ENCODE results near the gene PSRC1. TPM values are rescaled to one million over a fixed set of nuclear protein-coding genes. Genes with fewer than 3 reads are reported as not detected.

The PSRC1 gene
- total RNA-seq, 4 donors from 2014 or later, result 2.6 to 7.6 (median 5.9) TPM

- TF ChIP-seq CTCF (IDR thresholded peaks at IDR 0.05; ENCODE audit: low read depth), result no peak
Observed at GRCh38 chr1:109269981-109270622, 12.8 kb downstream of the PSRC1 start.

GRCh38 chr1:109269212-109269980, 13.5 kb downstream of the PSRC1 start:
- no peak for TF ChIP-seq CTCF (IDR thresholded peaks at IDR 0.05; ENCODE audit: low read depth)

- TF ChIP-seq CTCF (IDR thresholded peaks at IDR 0.05; ENCODE audit: low read depth), result no peak
Observed at GRCh38 chr1:109268431-109269211, 14.3 kb downstream of the PSRC1 start.

GRCh38 chr1:109267743-109268300, 15.1 kb downstream of the PSRC1 start:
- no peak for TF ChIP-seq CTCF (IDR thresholded peaks at IDR 0.05; ENCODE audit: low read depth)

GRCh38 chr1:109266965-109267364, 16.0 kb downstream of the PSRC1 start:
- no peak for TF ChIP-seq CTCF (IDR thresholded peaks at IDR 0.05; ENCODE audit: low read depth)

GRCh38 chr1:109265741-109266330, 17.1 kb downstream of the PSRC1 start:
- no peak for TF ChIP-seq CTCF (IDR thresholded peaks at IDR 0.05; ENCODE audit: low read depth)

Measured in subcutaneous adipose tissue (tissue), 4 donors.